IPS DF 4.7 (cell line): ENCODE measurements around the gene C16orf46.

Source experiments
- DNase-seq: peaks from one replicate; pipeline ENCODE4 v3.0.0-alpha.2; 2013; ENCODE audit warnings: low spot score; ENCODE audit errors: extremely low read depth

Gene C16orf46

GRCh38 chr16:81018496-81018895, 58.5 kb downstream of the C16orf46 start:
- DNase-seq = no peak

- no peak for DNase-seq
Measured at GRCh38 chr16:81014672-81015071, 62.4 kb downstream of the C16orf46 start.

- DNase-seq = no peak
Measured at GRCh38 chr16:81012974-81013373, 64.1 kb downstream of the C16orf46 start.
